Testis (tissue), 3 donors: ENCODE measurements around the gene GRID1. TPM values are rescaled to one million over a fixed set of nuclear protein-coding genes. Genes with fewer than 3 reads are reported as not detected.

Experiments
- DNase-seq: peaks from one replicate; pipeline ENCODE4 v3.0.0-alpha.2; 2019
- H3K27ac ChIP-seq, 2 donors: fragments of 200-600 bp; sonication (generic); one replicate each; pipeline ENCODE4 v1.5.1; 2019
- H3K27me3 ChIP-seq: fragments of 200-600 bp; sonication (generic); one replicate; pipeline ENCODE4 v1.5.1; 2019
- H3K36me3 ChIP-seq: fragments of 200-600 bp; sonication (generic); one replicate; pipeline ENCODE4 v1.5.1; 2017; ENCODE audit warnings: low read depth; ENCODE audit errors: missing control alignments
- H3K4me1 ChIP-seq: fragments of 200-600 bp; sonication (generic); one replicate; pipeline ENCODE4 v1.5.1; 2019
- H3K4me3 ChIP-seq, 2 donors: fragments of 200-600 bp; sonication (generic); one replicate each; pipeline ENCODE4 v1.5.1; 2017 to 2019
- H3K9me3 ChIP-seq: fragments of 200-600 bp; sonication (generic); one replicate; pipeline ENCODE4 v1.5.1; 2017
- CTCF ChIP-seq, 3 experiments: fragments of 450-650 bp in 2 of 3; fragments of 200-600 bp in 1 of 3; sonication (generic) in 1 of 3; IDR thresholded peaks; one replicate each; pipeline ENCODE4 v1.5.1; 2016 to 2019; ENCODE audit warnings: antibody characterized with exemption in 3 of 3, mild to moderate bottlenecking in 2 of 3, moderate library complexity in 1 of 3
- POLR2A ChIP-seq: fragments of 450-650 bp; IDR thresholded peaks from one replicate; pipeline ENCODE4 v1.6.1; 2017; ENCODE audit warnings: antibody characterized with exemption, mild to moderate bottlenecking, moderate library complexity
- WGBS, 2 donors: methylation state at CpG; one replicate each; pipeline ENCODE4 v1.1.5; 2018; 5-methylcytosine and 5-hydroxymethylcytosine counted together
- intact Hi-C: fragments of 100-400 bp; cut with DNase I; formaldehyde crosslinking; loops from one replicate; pipeline ENCODE4 v1.15.1; 2023; ENCODE audit warnings: low total_unique reads
- polyA plus RNA-seq: library from polyadenylated mRNA; stranded (reverse); fragments of 350-450 nt; fragmentation: Illumina TruSeq; extraction: RNeasy Lipid Tissue Mini Kit (QIAGEN cat#74804); gene quantifications from one replicate; pipeline ENCODE4 v1.2.3, GENCODE V29; 2014; ENCODE audit warnings: low read depth, low replicate concordance; ENCODE audit not compliant: insufficient read depth
- total RNA-seq, 2 donors: library from RNA; depleted of rRNA; stranded (reverse); fragments of >200 nt; gene quantifications; one replicate each; pipeline ENCODE4 v1.2.3, GENCODE V29; 2016

GRID1 gene
- total and polyA plus RNA-seq, 3 donors from 2014 or later = 7.4 to 16.7 (median 8.1) TPM

DNA sequence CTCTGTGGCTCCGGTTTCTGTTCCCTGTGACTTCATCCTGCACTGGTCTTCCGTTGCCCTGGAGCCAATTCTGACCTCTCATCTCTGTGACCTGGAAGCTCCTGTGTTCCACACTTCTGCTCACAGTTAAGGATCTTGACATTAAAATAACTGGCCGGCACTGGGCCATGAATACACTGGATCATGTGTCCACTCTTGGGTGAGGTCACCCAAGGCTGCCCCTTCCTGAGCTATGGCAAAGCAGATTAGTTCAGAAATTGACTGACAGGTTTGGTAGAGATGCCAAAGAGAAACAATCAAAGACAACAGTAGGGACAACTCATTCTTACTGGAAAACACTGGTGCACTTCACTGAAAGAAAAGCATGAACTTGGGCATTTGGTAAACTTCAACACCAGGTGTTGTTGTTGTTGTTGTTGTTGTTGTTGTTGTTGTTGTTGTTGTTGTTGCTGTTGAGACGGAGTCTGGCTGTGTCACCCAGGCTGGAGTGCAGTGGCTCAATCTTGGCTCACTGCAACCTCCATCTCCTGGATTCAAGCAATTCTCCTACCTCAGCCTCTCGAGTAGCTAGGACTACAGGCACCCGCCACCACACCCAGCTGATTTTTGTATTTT lies 36.7 kb upstream of the GRID1 start:
- intact Hi-C loops = loop anchor here (10.0 kb wide), 1 partner anchor 182 kb away; no protein-coding TSS in a partner anchor
- H3K9me3 ChIP-seq = no peaks in the 10 kb centered on the region
- no peak overlapping the region for H3K27ac ChIP-seq
- H3K27me3 ChIP-seq = no peaks in the 10 kb centered on the region
- TF ChIP-seq POLR2A (no peak), CTCF (IDR thresholded peaks at IDR 0.05) (no peak)
- 57 to 61% methylated on average over 6 of the region's 6 CpGs for WGBS, 2 donors
- no peak overlapping the region for H3K4me3 ChIP-seq
- peaks cover 13% of the 10 kb centered on the region for H3K4me1 ChIP-seq
- no peak for DNase-seq
- no peaks in the 10 kb centered on the region for H3K36me3 ChIP-seq

DNA sequence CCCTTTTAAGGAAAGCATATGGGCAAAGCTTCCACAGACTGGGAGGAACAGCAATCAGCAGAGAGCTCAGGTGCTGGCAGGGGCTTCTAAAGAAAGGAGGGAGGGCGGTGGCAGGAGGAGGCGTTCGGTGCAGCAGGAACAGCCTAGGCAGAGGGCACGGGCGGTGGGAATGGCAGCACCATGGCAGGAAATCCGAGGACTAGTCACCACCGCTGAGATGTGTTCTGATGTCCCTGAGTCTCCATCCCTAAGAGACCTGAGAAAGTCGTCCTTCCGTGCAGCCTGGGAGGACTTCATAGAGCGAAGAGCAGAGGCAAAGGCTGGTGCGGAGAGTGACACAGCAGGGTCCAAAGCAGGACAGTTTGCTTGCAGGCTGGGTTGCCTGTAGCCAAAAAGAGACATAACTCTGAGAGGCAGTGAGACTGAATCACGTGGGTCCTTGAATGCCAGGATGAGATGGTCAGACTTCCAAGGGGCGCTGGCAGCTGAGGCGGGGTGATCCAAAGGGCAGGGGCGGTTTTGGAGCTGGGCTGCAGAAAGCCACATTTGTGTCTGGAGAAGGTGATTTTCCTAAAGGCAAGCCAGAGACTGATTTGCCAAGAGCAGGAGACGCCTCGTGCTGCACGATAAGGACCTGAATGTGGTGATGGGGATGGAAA lies 35.8 kb upstream of the GRID1 start:
- Histone ChIP-seq H3K9me3 (no peaks in the 10 kb centered on the region), H3K27ac (no peak overlapping the region), H3K36me3 (no peaks in the 10 kb centered on the region), H3K27me3 (no peaks in the 10 kb centered on the region), H3K4me3 (peak overlapping the region in 1 of 2 donors; percentile 6), H3K4me1 (peaks cover 13% of the 10 kb centered on the region)
- peak; percentile 34 for DNase-seq
- 5 to 9% methylated on average over 18 of the region's 18 CpGs for WGBS, 2 donors
- TF ChIP-seq POLR2A = no peak
- no peak for TF ChIP-seq CTCF (IDR thresholded peaks at IDR 0.05)
- intact Hi-C loops = loop anchor here (10.0 kb wide), 1 partner anchor 182 kb away; no protein-coding TSS in a partner anchor

- Histone ChIP-seq H3K27me3 (no peaks in the 10 kb centered on the region), H3K4me3 (peak overlapping the region; percentile 57 to 58), H3K36me3 (no peaks in the 10 kb centered on the region), H3K4me1 (peaks cover 13% of the 10 kb centered on the region), H3K27ac (peak overlapping the region; percentile 69 to 77), H3K9me3 (no peaks in the 10 kb centered on the region)
- intact Hi-C loops = loop anchor here (10.0 kb wide), 1 partner anchor 183 kb away; no protein-coding TSS in a partner anchor
- DNase-seq = peak; percentile 45
- TF ChIP-seq POLR2A (no peak), CTCF (IDR thresholded peaks at IDR 0.05) (no peak)
- WGBS, 2 donors = 4 to 9% methylated on average over 27 of the region's 27 CpGs
These were observed 35.1 kb upstream of the GRID1 start for GRCh38 chr10:86401588-86402282.

DNA sequence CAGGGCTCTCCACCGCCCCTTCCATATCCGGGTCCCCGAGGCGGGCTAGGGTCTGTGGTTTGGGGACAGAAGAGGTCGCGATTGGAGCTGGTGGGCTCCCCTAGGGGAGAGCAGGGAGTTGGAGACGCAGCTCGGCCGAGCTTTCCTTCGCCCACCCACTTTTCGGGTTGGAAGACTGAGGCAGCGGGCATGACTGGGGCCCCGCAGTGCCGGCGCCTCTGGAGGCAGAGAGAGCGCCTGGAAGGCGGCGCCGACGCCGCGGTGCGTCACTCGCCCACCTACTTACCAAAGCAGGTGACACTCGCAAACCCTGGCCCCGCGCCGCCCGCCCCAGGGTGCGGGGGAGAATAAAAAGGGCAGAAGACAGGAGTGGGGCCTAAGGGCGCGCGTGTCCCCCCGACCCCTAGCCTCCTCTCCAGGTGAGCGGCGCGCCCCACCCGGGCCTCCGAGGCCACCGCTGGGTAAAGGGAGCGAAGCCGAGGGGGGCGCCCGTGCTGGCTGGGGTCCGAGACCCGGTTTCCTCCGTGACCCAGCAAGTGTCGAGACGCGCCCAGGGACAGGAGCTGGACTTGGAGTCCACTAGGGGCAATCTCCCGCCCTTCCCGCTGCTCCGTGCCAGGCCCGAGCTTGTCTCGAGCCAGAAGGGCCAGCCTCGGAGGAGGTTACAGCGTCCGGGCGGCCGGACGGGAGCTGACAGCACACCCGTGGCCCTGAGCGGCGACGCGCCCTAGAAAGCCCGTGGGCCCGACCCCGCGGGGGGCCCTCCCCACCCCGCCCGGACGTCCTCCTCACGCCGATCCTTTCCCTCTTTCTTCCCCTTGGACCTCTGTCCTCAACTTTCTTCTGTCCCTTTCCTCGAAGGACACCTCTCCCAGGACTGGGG lies 34.4 kb upstream of the GRID1 start:
- Histone ChIP-seq H3K27me3 (no peaks in the 10 kb centered on the region), H3K9me3 (no peaks in the 10 kb centered on the region), H3K27ac (peak overlapping the region; percentile 69 to 77), H3K4me1 (peaks cover 13% of the 10 kb centered on the region), H3K4me3 (peak overlapping the region; percentile 57 to 58), H3K36me3 (no peaks in the 10 kb centered on the region)
- WGBS, 2 donors = 1% methylated on average over 21 to 76 of the region's 76 CpGs
- intact Hi-C loops = loop anchor here (10.0 kb wide), 1 partner anchor 184 kb away; no protein-coding TSS in a partner anchor
- DNase-seq = peak; percentile 64
- TF ChIP-seq CTCF (IDR thresholded peaks at IDR 0.05) (no peak), POLR2A (no peak)
